DOHH2 (cell line): Measurements from ENCODE around the gene SLC12A8.

ENCODE experiments used
- EZH2phosphoT487 ChIP-seq: fragments of 200-600 bp; sonication (generic); IDR thresholded peaks from 2 replicates; pipeline ENCODE4 v1.6.1; 2017; ENCODE audit warnings: borderline replicate concordance, mild to moderate bottlenecking, antibody characterized with exemption, low read length, moderate library complexity, mixed read lengths
- TF ChIP-seq, protein P1 (sequence below): fragments of 200-600 bp; sonication (generic); IDR thresholded peaks from one replicate; pipeline ENCODE4 v1.5.1; 2014; ENCODE audit warnings: antibody characterized with exemption, mild to moderate bottlenecking, low read depth, low read length; ENCODE audit not compliant: poor library complexity, severe bottlenecking

- TF ChIP-seq, protein P1, sequence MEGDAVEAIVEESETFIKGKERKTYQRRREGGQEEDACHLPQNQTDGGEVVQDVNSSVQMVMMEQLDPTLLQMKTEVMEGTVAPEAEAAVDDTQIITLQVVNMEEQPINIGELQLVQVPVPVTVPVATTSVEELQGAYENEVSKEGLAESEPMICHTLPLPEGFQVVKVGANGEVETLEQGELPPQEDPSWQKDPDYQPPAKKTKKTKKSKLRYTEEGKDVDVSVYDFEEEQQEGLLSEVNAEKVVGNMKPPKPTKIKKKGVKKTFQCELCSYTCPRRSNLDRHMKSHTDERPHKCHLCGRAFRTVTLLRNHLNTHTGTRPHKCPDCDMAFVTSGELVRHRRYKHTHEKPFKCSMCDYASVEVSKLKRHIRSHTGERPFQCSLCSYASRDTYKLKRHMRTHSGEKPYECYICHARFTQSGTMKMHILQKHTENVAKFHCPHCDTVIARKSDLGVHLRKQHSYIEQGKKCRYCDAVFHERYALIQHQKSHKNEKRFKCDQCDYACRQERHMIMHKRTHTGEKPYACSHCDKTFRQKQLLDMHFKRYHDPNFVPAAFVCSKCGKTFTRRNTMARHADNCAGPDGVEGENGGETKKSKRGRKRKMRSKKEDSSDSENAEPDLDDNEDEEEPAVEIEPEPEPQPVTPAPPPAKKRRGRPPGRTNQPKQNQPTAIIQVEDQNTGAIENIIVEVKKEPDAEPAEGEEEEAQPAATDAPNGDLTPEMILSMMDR = no peak
- no peak for TF ChIP-seq EZH2phosphoT487
Measured at GRCh38 chr3:125140011-125140817, 72.3 kb downstream of the SLC12A8 start.
